CD4-positive, alpha-beta memory T cell (primary cell): ENCODE data around the gene PHOX2B. TPM values are rescaled to one million over a fixed set of nuclear protein-coding genes. Genes with fewer than 3 reads are reported as not detected.

Experiments
- CTCF ChIA-PET: fragments of 350-600 bp; sonication (Branson Sonifier 250); formaldehyde crosslinking; loops from one replicate; lab custom pipeline; 2021; ENCODE audit warnings: inconsistent platforms; ENCODE audit not compliant: partially characterized antibody; lab: Charles Lee
- POLR2A ChIA-PET: fragments of 350-600 bp; sonication (Branson Sonifier 250); formaldehyde crosslinking; loops from one replicate; lab custom pipeline; 2021; ENCODE audit not compliant: partially characterized antibody; lab: Charles Lee
- DNase-seq, 5 donors: peaks; one replicate each; pipeline versions ENCODE4 v3.0.0 to v3.0.0-alpha.2; 2020 to 2022; ENCODE audit warnings: mixed read lengths in 1 of 5
- H3K27ac ChIP-seq: one replicate; pipeline ENCODE4 v1.7.0; 2013; ENCODE audit warnings: low read depth, low read length
- H3K27me3 ChIP-seq: 2 replicates; pipeline ENCODE4 v1.7.0; 2013; ENCODE audit warnings: mild to moderate bottlenecking, low read length, moderate library complexity; ENCODE audit not compliant: insufficient read depth
- H3K36me3 ChIP-seq: 2 replicates; pipeline ENCODE4 v1.7.0; 2013; ENCODE audit warnings: mild to moderate bottlenecking, low read length, moderate library complexity; ENCODE audit not compliant: insufficient read depth
- H3K4me1 ChIP-seq: 2 replicates; pipeline ENCODE4 v1.7.0; 2013; ENCODE audit warnings: mild to moderate bottlenecking, low read length, moderate library complexity; ENCODE audit not compliant: insufficient read depth
- H3K4me3 ChIP-seq, 2 donors: one replicate each; pipeline ENCODE4 v1.7.0; 2013; ENCODE audit warnings: low read length in 2 of 2, mild to moderate bottlenecking in 1 of 2
- H3K9me3 ChIP-seq, 2 donors: one replicate each; pipeline ENCODE4 v1.7.0; 2013; ENCODE audit warnings: low read length in 2 of 2, control low read depth in 1 of 2; ENCODE audit not compliant: control insufficient read depth in 1 of 2
- H3K27ac Mint-ChIP-seq, 7 donors: one replicate each; pipeline ENCODE4 v1.8.0; 2020 to 2021; ENCODE audit warnings: mixed read lengths in 7 of 7, mild to moderate bottlenecking in 6 of 7, inconsistent platforms in 3 of 7, moderate library complexity in 3 of 7
- H3K27me3 Mint-ChIP-seq, 2 donors: one replicate each; pipeline ENCODE4 v1.8.0; 2020 to 2021; ENCODE audit warnings: mixed read lengths in 2 of 2
- H3K36me3 Mint-ChIP-seq, 2 donors: one replicate each; pipeline ENCODE4 v1.8.0; 2020 to 2021; ENCODE audit warnings: mixed read lengths in 2 of 2, inconsistent platforms in 1 of 2, mild to moderate bottlenecking in 1 of 2
- H3K4me1 Mint-ChIP-seq, 4 donors: one replicate each; pipeline ENCODE4 v1.8.0; 2020 to 2021; ENCODE audit warnings: mixed read lengths in 4 of 4, mild to moderate bottlenecking in 1 of 4
- H3K4me3 Mint-ChIP-seq, 8 donors: one replicate each; pipeline ENCODE4 v1.8.0; 2020 to 2021; ENCODE audit warnings: mixed read lengths in 8 of 8, mild to moderate bottlenecking in 7 of 8, moderate library complexity in 6 of 8, inconsistent platforms in 3 of 8
- H3K9me3 Mint-ChIP-seq, 8 donors: one replicate each; pipeline ENCODE4 v1.8.0; 2020 to 2021; ENCODE audit warnings: mixed read lengths in 8 of 8, mild to moderate bottlenecking in 5 of 8, inconsistent platforms in 3 of 8, moderate library complexity in 1 of 8
- intact Hi-C: fragments of 100-400 bp; cut with micrococcal nuclease; formaldehyde crosslinking; loops from one replicate; pipeline ENCODE4 v1.15.1; 2023
- polyA plus RNA-seq, 2 donors: library from polyadenylated mRNA; unstranded; fragments of 300-500 nt; fragmentation: Illumina TruSeq; gene quantifications; one replicate each; pipeline ENCODE4 v1.2.3, GENCODE V29; 2021
- total RNA-seq, 2 experiments: library from RNA; stranded (reverse); gene quantifications; one replicate each; pipeline ENCODE4 v1.2.3, GENCODE V29; 2021

The PHOX2B gene
- total RNA-seq (not detected), polyA plus RNA-seq (not detected)

DNA sequence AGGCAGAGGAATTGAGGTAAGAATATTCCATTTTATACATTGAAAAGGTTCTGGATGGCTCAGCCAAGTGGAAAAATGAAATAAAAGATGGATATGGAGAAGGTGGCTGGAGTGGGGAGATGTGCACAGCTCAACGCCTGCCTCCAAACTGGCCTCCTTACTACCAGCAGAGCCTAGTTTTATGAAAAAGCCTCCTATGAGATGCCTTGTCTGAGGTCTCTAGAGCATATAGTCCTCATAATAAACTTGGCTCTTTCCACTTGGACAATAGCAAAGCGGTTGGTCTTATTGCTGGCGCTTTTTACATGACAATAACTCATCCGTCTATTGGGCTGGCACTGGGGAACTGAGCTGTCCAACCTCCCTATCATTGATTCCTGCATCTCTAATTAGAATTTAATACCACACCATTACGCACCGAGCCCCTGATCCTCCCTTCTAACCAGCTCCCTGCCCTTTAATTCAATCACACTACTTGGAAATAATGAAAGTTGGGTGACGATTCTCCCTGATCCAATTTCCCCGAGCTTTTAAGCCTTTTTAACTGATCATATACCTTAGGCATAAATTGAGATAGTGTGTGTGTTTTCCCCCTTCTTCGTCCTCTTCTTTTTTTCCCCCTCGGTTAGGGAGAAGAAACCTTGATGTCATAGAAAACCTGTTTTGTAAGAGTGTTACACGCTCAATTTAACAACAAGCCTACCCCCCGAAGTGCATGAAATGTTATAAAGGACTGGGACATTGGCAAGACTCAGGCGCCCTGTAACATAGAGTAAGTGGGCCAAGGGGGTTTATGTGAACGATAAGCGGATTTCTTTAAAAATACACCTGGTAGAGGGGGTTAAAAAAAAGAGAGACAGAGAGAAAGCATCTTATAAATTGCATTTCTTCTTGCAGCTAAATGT is at the start of gene PHOX2B:
Gene PHOX2B (minus strand): TSS at position 155 of the 905 bp plus-strand sequence. CDS start 115 bp downstream, at position 40.
- H3K27ac ChIP-seq, result no peak within 1 kb of the TSS
- peaks cover 38% of the 10 kb centered on the region for H3K27me3 ChIP-seq
- DNase-seq, result no peak
- CTCF ChIA-PET, result no interaction called here
- H3K9me3 ChIP-seq, result no peaks in the 10 kb centered on the region
- Mint-ChIP-seq H3K36me3 (no peaks in the 10 kb centered on the region), H3K27me3 (peaks cover 59 to 63% of the 10 kb centered on the region in 2 donors), H3K4me1 (peaks cover 0 to 10% (median 6%) of the 10 kb centered on the region in 4 donors), H3K4me3 (no peak within 1 kb of the TSS), H3K27ac (no peak within 1 kb of the TSS), H3K9me3 (peaks cover 0 to 14% (median 8%) of the 10 kb centered on the region in 8 donors)
- no peaks in the 10 kb centered on the region for H3K36me3 ChIP-seq
- POLR2A ChIA-PET, result no interaction called here
- H3K4me3 ChIP-seq, result no peak within 1 kb of the TSS
- intact Hi-C loops, result no loop called here
- H3K4me1 ChIP-seq, result no peaks in the 10 kb centered on the region

DNA sequence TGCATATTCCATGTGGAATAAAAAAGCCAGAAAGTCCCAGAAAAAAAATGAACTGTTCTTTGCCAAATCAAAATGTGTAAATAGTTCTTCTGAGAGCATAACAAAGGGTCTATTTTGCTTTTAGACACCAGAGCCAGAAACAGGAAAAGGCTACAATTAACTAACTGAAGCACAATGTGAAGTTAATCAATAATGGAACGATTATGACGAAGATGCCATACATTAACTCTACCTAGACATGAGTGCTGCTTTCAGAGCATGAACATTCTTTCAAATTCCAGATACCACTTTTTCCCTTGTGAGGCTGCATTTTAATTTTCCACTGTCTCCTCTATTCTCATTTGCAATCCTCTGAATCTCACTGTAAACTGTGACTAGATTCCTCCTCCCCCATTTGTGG is 48.7 kb upstream of the PHOX2B start:
- ChIA-PET POLR2A (no interaction called here), CTCF (no interaction called here)
- H3K4me1 Mint-ChIP-seq, result no peaks in the 10 kb centered on the region
- H3K9me3 Mint-ChIP-seq, result peaks cover 0 to 3% (median 0%) of the 10 kb centered on the region in 8 donors
- no peak overlapping the region for H3K4me3 Mint-ChIP-seq
- no peaks in the 10 kb centered on the region for H3K36me3 Mint-ChIP-seq
- Histone ChIP-seq H3K4me1 (no peaks in the 10 kb centered on the region), H3K36me3 (no peaks in the 10 kb centered on the region), H3K27ac (no peak overlapping the region), H3K4me3 (no peak overlapping the region), H3K9me3 (no peaks in the 10 kb centered on the region), H3K27me3 (no peaks in the 10 kb centered on the region)
- DNase-seq, result no peak
- H3K27me3 Mint-ChIP-seq, result peaks cover 2 to 5% of the 10 kb centered on the region in 2 donors
- intact Hi-C loops, result no loop called here
- no peak overlapping the region for H3K27ac Mint-ChIP-seq

DNA sequence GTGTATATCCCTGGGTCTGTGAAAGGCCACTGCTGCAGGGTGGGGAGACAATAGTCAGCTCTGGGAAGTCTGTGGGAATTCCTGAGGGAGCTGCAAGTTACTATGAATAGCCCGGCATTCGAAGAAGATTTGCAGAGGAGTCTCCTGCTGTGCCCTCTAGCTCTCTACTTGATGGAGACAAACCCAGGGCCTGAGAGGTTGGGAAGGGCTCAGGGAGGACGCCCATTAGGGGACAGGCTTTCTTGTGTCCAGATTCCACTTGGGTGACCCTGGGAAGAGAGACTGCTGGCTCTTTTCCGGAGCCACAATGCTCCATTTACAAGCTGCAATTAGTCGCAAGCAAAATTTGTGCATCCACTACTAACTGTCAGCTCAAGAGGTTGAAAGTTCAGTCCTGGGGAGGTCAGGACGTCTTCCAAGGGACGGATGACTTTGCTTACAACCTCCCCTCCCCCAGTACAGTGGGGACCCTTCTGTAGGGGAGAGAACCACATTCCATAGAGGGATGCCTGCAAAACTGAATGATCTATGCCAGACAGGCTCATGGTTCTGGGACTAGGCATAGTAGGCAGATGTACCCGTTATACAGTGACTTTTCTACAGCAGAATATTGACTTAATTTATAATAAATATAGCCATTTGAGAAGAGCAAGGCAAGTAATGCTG is 48.2 kb upstream of the PHOX2B start:
- no peak overlapping the region for H3K4me3 Mint-ChIP-seq

DNA sequence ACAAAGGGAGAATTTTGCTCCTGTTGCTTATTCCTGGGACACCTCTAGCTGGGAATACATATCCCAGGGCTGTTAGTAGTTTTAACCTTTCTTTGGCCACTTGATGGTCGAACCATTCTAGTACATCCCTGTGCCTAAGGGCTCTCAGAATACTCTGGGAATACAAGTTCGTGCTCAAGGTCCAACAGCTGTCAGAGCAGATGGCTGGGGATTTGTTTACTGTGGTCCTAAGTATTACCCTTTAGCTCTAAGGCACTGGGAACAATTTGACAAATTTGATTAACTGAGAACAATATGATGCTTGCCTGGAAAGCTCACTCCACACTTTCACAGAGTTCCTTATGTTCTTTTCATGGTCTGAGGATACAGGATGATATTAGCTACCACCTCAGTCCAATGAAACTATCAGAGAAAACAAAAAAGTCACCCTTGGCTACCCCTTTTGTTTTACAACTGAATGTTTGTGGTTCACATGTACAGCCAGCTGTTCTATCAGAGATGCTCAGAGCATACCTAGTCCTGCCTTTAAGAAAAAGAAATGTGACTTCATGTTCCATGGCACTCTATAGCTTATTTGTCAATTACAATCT is 47.4 kb upstream of the PHOX2B start:
- POLR2A ChIA-PET, result no interaction called here
- H3K36me3 Mint-ChIP-seq, result no peaks in the 10 kb centered on the region
- intact Hi-C loops, result no loop called here
- Histone ChIP-seq H3K36me3 (no peaks in the 10 kb centered on the region), H3K27me3 (no peaks in the 10 kb centered on the region), H3K4me1 (no peaks in the 10 kb centered on the region), H3K9me3 (no peaks in the 10 kb centered on the region), H3K27ac (no peak overlapping the region), H3K4me3 (no peak overlapping the region)
- no peak overlapping the region for H3K27ac Mint-ChIP-seq
- no peak overlapping the region for H3K4me3 Mint-ChIP-seq
- CTCF ChIA-PET, result interaction anchor here (1.0 kb wide), 1 partner anchor 19 kb away, joined by 3 read pairs; no protein-coding TSS in a partner anchor
- no peaks in the 10 kb centered on the region for H3K4me1 Mint-ChIP-seq
- H3K9me3 Mint-ChIP-seq, result peaks cover 0 to 3% (median 0%) of the 10 kb centered on the region in 8 donors
- H3K27me3 Mint-ChIP-seq, result peaks cover 2 to 6% of the 10 kb centered on the region in 2 donors
- DNase-seq, result no peak

More for the DNA sequence above, 48.2 kb upstream of the PHOX2B start:
- intact Hi-C loops, result no loop called here
- no peak overlapping the region for H3K27ac ChIP-seq
- CTCF ChIA-PET, result no interaction called here
- no peaks in the 10 kb centered on the region for H3K36me3 ChIP-seq
- no peaks in the 10 kb centered on the region for H3K9me3 ChIP-seq
- Mint-ChIP-seq H3K9me3 (peaks cover 0 to 3% (median 0%) of the 10 kb centered on the region in 8 donors), H3K36me3 (no peaks in the 10 kb centered on the region), H3K27ac (no peak overlapping the region), H3K4me1 (no peaks in the 10 kb centered on the region), H3K27me3 (peaks cover 2 to 5% of the 10 kb centered on the region in 2 donors)
- H3K27me3 ChIP-seq, result no peaks in the 10 kb centered on the region
- no peak overlapping the region for H3K4me3 ChIP-seq
- DNase-seq, result no peak
- H3K4me1 ChIP-seq, result no peaks in the 10 kb centered on the region
- POLR2A ChIA-PET, result no interaction called here

DNA sequence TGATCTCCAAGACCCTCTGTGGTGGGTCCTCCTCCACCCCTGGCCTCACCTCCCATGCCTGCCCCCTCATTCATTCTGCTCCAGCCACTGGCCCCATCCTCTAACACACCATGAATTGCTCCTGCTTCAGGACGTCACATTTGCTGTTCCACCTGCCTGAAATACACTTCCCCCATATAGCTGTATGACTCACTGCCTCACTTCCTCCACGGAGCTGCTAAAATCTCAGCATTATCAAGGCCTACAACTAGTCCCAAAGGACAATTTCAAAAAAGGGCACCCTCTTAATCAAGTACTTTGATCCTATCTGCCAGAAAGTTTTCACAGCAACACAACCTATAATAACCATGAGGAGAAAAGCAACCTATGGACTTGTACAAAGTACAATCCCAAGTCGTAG is 43.6 kb upstream of the PHOX2B start:
- no peak for DNase-seq
- H3K4me1 ChIP-seq, result no peaks in the 10 kb centered on the region
- ChIA-PET CTCF (no interaction called here), POLR2A (no interaction called here)
- H3K27me3 ChIP-seq, result no peaks in the 10 kb centered on the region
- no peak overlapping the region for H3K27ac ChIP-seq
- no peak overlapping the region for H3K4me3 Mint-ChIP-seq
- H3K9me3 ChIP-seq, result no peaks in the 10 kb centered on the region
- H3K9me3 Mint-ChIP-seq, result peaks cover 0 to 3% (median 0%) of the 10 kb centered on the region in 8 donors
- no peaks in the 10 kb centered on the region for H3K36me3 ChIP-seq
- no peak overlapping the region for H3K4me3 ChIP-seq
- peaks cover 3% of the 10 kb centered on the region in 2 donors for H3K27me3 Mint-ChIP-seq
- H3K27ac Mint-ChIP-seq, result no peak overlapping the region
- H3K36me3 Mint-ChIP-seq, result no peaks in the 10 kb centered on the region
- intact Hi-C loops, result no loop called here
- H3K4me1 Mint-ChIP-seq, result no peaks in the 10 kb centered on the region

DNA sequence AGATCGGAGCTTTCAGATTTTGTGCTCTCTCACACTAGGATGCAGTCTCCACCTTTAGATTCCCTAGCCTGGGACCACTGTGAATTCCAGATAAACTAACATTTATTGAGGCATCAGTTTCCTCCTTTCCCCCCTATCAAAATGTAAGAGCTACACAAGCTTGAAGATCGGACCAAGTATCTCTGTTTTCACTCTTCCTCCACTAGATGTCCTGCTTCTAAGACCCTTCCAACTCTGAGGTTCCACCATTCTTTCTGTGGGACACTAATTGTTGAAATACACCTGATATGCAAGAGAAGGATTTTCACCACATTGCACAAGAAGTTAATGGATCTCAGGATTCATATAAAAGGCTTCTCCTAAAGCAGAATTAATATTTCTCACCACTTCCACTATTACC is 43.0 kb upstream of the PHOX2B start:
- no peaks in the 10 kb centered on the region for H3K4me1 Mint-ChIP-seq
- H3K4me3 Mint-ChIP-seq, result no peak overlapping the region
- peaks cover 4 to 6% of the 10 kb centered on the region in 2 donors for H3K27me3 Mint-ChIP-seq
- H3K27me3 ChIP-seq, result no peaks in the 10 kb centered on the region
- no peaks in the 10 kb centered on the region for H3K9me3 ChIP-seq
- DNase-seq, result no peak
- H3K4me3 ChIP-seq, result no peak overlapping the region
- CTCF ChIA-PET, result no interaction called here
- H3K4me1 ChIP-seq, result no peaks in the 10 kb centered on the region
- no peak overlapping the region for H3K27ac ChIP-seq
- no peaks in the 10 kb centered on the region for H3K36me3 Mint-ChIP-seq
- intact Hi-C loops, result no loop called here
- no peaks in the 10 kb centered on the region for H3K36me3 ChIP-seq
- H3K9me3 Mint-ChIP-seq, result peaks cover 0 to 3% (median 0%) of the 10 kb centered on the region in 8 donors
- POLR2A ChIA-PET, result no interaction called here
- no peak overlapping the region for H3K27ac Mint-ChIP-seq

DNA sequence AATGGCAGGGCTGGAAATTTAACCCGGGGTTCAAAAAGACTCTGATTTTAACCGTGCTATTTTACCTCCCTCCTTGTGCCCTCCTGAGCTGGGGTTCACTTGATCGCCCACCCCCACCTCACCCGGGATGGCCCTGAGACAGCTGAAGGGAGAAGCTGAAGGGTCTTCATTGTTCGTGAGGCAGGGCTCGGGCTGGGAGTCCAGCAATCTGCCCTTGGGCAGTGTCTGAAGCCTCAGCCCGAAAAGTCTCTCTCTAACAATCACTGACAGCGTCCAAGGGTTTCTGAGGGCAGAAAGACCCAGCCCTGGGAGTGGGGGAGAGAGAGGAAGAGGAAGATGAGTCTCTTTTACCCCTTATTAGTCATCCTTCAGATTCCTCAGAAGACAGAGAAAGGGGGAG is 39.4 kb upstream of the PHOX2B start:
- intact Hi-C loops, result no loop called here
- H3K9me3 ChIP-seq, result no peaks in the 10 kb centered on the region
- Mint-ChIP-seq H3K27me3 (peaks cover 4 to 6% of the 10 kb centered on the region in 2 donors), H3K9me3 (peaks cover 0 to 3% (median 0%) of the 10 kb centered on the region in 8 donors), H3K36me3 (no peaks in the 10 kb centered on the region), H3K4me3 (no peak overlapping the region), H3K27ac (no peak overlapping the region), H3K4me1 (no peaks in the 10 kb centered on the region)
- CTCF ChIA-PET, result no interaction called here
- POLR2A ChIA-PET, result no interaction called here
- no peaks in the 10 kb centered on the region for H3K27me3 ChIP-seq
- H3K36me3 ChIP-seq, result no peaks in the 10 kb centered on the region
- DNase-seq, result no peak
- H3K4me3 ChIP-seq, result no peak overlapping the region
- H3K4me1 ChIP-seq, result no peaks in the 10 kb centered on the region
- H3K27ac ChIP-seq, result no peak overlapping the region
